ENCODE data around the gene RPS27.

GRCh38 chr1:153954826-153955225, 35.7 kb upstream of the RPS27 start:
- TF ChIP-seq POLR2A (IDR thresholded peaks at IDR 0.05; ENCODE audit: low read depth, low read length) (no peak), POLR2AphosphoS5 (IDR thresholded peaks at IDR 0.05; ENCODE audit: low read depth, low read length) (no peak), TAF1 (IDR thresholded peaks at IDR 0.05; ENCODE audit: low read depth, low read length) (no peak), SPI1 (IDR thresholded peaks at IDR 0.05; ENCODE audit: low read depth, low read length) (no peak), POU2F2 (IDR thresholded peaks at IDR 0.05; ENCODE audit: low read depth, low read length) (no peak)
